ENCODE measurements around the gene NREP. TPM values are rescaled to one million over a fixed set of nuclear protein-coding genes. Genes with fewer than 3 reads are reported as not detected.

NREP gene
- total RNA-seq, 1 donor from 2014 or later = 462 TPM

DNA sequence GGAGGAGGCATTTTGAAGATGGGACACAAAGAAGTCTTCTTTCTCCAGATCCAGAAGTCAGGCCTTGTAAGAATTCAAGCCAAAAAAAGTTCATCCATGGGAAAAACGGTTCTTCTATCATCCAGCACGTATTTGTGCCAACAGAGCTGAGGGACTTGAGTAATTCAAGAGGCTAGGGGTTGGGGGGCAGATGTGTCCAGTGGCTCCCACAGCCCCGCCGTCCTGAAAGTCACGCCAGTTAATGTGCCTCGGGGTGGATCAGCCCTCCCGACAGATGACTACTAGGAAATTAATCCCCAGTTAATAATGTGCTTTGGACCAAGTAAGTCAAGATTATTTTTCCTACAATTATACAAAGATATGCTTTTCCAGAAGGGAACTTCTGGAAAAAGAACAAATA, 23.4 kb downstream of the NREP start:
- H3K4me1 Mint-ChIP-seq (ENCODE audit: unreplicated experiment) = peaks cover 26% of the 10 kb centered on the region
- peaks cover 12% of the 10 kb centered on the region for H3K9me3 Mint-ChIP-seq
- H3K27me3 Mint-ChIP-seq = no peaks in the 10 kb centered on the region
- no peak for DNase-seq (ENCODE audit: extremely low spot score, unreplicated experiment)
- peaks cover 70% of the 10 kb centered on the region for H3K36me3 Mint-ChIP-seq
- H3K4me3 Mint-ChIP-seq = no peak overlapping the region
- H3K27ac Mint-ChIP-seq = no peak overlapping the region
- TF ChIP-seq, protein P1, sequence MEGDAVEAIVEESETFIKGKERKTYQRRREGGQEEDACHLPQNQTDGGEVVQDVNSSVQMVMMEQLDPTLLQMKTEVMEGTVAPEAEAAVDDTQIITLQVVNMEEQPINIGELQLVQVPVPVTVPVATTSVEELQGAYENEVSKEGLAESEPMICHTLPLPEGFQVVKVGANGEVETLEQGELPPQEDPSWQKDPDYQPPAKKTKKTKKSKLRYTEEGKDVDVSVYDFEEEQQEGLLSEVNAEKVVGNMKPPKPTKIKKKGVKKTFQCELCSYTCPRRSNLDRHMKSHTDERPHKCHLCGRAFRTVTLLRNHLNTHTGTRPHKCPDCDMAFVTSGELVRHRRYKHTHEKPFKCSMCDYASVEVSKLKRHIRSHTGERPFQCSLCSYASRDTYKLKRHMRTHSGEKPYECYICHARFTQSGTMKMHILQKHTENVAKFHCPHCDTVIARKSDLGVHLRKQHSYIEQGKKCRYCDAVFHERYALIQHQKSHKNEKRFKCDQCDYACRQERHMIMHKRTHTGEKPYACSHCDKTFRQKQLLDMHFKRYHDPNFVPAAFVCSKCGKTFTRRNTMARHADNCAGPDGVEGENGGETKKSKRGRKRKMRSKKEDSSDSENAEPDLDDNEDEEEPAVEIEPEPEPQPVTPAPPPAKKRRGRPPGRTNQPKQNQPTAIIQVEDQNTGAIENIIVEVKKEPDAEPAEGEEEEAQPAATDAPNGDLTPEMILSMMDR (conservative IDR thresholded peaks at IDR 0.05) = no peak

DNA sequence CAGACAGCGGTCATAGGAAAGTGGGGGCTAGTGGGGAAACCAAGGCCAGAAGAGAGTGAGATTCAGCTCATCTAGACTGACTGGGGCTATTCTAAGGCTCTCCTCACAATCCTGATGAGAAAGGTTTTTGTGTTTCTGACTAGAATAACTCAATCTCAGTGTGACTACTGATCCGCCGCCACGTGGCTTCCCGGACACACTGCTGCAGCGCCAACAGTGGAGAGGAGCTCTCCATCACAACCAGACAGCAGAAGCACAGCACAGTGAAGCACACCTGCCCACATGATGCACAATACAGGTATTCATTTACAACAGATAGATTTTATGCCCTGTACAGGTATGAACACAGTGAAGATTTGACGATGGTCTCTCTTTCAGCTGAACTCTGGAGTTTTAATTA, 25.4 kb downstream of the NREP start:
- no peaks in the 10 kb centered on the region for H3K27me3 Mint-ChIP-seq
- peaks cover 16% of the 10 kb centered on the region for H3K4me1 Mint-ChIP-seq (ENCODE audit: unreplicated experiment)
- peaks cover 9% of the 10 kb centered on the region for H3K9me3 Mint-ChIP-seq
- TF ChIP-seq, protein P1 (conservative IDR thresholded peaks at IDR 0.05) = no peak
- H3K4me3 Mint-ChIP-seq = no peak overlapping the region
- H3K36me3 Mint-ChIP-seq = peaks cover 70% of the 10 kb centered on the region
- DNase-seq (ENCODE audit: extremely low spot score, unreplicated experiment) = no peak
- peak overlapping the region; percentile 67 for H3K27ac Mint-ChIP-seq

DNA sequence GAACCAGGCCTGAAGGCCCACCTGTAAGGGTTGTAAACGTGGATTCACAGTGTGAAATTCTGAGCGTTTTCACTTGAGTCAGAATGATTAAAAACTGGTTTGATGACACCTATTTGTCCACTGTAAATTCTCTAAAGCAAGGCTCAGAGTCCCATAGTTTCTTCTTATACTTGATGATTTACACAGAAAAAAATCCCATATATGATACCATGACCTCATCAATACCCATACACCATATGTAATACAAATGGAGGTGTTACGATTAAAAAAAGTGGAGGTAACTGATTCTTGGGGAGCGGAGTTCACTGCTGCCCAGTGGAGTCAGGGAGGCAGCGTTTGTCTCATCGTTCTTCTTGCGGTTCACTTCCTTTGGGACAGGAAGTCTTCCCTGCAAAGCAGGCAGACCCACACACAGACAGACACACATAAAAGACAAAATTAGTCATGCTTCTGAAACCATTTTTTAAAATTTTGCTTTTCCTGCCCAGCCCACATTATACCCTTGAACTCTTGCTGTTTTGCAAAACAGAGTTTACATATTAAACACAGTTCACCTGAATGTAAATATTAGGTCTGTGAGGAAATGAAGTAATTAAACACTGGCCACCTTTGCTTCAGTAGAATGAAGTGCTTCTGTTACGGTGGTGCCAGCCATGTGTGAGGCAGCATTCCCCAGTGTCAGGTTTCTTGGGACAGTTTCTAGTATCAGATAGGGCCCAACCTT, 26.2 kb downstream of the NREP start:
- Mint-ChIP-seq H3K9me3 (peaks cover 9% of the 10 kb centered on the region), H3K27me3 (no peaks in the 10 kb centered on the region), H3K36me3 (peaks cover 74% of the 10 kb centered on the region), H3K4me1 (ENCODE audit: unreplicated experiment) (peaks cover 16% of the 10 kb centered on the region), H3K27ac (no peak overlapping the region), H3K4me3 (no peak overlapping the region)
- DNase-seq (ENCODE audit: extremely low spot score, unreplicated experiment) = no peak
- TF ChIP-seq, protein P1 (conservative IDR thresholded peaks at IDR 0.05) = no peak

DNA sequence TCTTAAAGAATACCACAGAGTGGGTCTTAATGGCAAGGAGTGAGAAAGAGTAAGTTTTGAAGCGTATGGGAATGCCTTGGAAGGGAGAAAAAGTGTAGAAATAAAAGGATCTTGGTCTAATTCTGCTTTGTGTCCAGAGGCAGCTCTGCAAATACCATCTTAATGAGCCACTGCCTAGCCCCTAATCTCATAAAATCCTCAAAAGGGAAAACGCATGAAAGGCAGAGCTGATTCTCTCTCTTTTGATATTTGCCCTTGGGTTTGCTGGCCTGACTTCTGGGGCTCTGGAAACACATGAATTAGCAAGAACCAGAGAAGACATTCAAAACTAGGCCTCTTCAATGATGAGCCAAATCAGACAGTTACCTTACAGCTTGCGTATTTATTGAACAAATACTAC, 28.1 kb downstream of the NREP start:
- H3K4me1 Mint-ChIP-seq (ENCODE audit: unreplicated experiment) = peaks cover 4% of the 10 kb centered on the region
- DNase-seq (ENCODE audit: extremely low spot score, unreplicated experiment) = no peak

DNA sequence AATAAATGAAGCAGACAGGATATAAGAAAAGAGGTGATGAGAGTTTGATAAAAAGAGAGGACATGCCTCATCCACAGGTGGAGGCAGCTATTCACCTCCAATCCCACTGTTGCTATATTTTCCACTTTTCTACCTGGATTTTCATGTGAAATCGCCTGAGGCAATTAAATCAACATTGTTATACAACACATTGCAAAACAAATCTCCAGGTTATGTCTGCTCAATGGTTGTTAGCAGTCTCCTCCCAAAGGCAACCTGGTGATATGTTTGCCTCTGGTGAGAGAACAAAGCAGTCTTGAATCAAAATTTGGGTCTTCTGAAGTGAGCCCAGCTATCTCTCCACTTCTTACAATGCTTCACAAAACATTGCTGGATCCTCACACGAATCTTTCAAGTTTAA, 30.0 kb downstream of the NREP start:
- TF ChIP-seq, protein P1 (conservative IDR thresholded peaks at IDR 0.05) = no peak
- Mint-ChIP-seq H3K4me3 (no peak overlapping the region), H3K9me3 (peaks cover 9% of the 10 kb centered on the region), H3K36me3 (peaks cover 60% of the 10 kb centered on the region), H3K27me3 (no peaks in the 10 kb centered on the region), H3K27ac (no peak overlapping the region), H3K4me1 (ENCODE audit: unreplicated experiment) (no peaks in the 10 kb centered on the region)
- DNase-seq (ENCODE audit: extremely low spot score, unreplicated experiment) = no peak

More for the DNA sequence above, 28.1 kb downstream of the NREP start:
- Mint-ChIP-seq H3K27ac (no peak overlapping the region), H3K27me3 (no peaks in the 10 kb centered on the region), H3K9me3 (peaks cover 9% of the 10 kb centered on the region), H3K36me3 (peaks cover 70% of the 10 kb centered on the region), H3K4me3 (no peak overlapping the region)
- TF ChIP-seq, protein P1 (conservative IDR thresholded peaks at IDR 0.05) = no peak

Data from type B pancreatic cell (in vitro differentiated cells).